ENCODE results near the gene CHMP1A. TPM values are rescaled to one million over a fixed set of nuclear protein-coding genes. Genes with fewer than 3 reads are reported as not detected.

Gene CHMP1A
- total and polyA plus RNA-seq, 2 of the 8 experiments (the other 6 are each of a cell fraction or from before 2014, with no cell fraction given), result 64.4 to 75.8 TPM

- no peak overlapping the region for H3K23ac ChIP-seq (ENCODE audit: insufficient read length)
- no peak overlapping the region for H4K91ac ChIP-seq (replicated peaks; ENCODE audit: insufficient read length, low read length)
- H3K9me3 ChIP-seq (ENCODE audit: insufficient read depth in 2 of 2, low read depth in 1 of 2, low read length in 1 of 2), result peaks cover 0 to 5% of the 10 kb centered on the region in 2 experiments; a peak in 2 of 4 replicates
- no peak overlapping the region for H2BK15ac ChIP-seq (ENCODE audit: low read length)
- H3K79me2 ChIP-seq (ENCODE audit: control insufficient read depth in 1 of 2, insufficient read depth in 2 of 2, low read length in 2 of 2), result no peaks in the 10 kb centered on the region
- no peak overlapping the region for H3K4ac ChIP-seq (replicated peaks; ENCODE audit: insufficient read length, low read depth, low read length)
- FAIRE-seq (no peak), DNase-seq (ENCODE audit: low read depth in 1 of 2, low spot score in 2 of 2) (no peak)
- no peak overlapping the region for H4K5ac ChIP-seq (ENCODE audit: insufficient read length, low read depth, low read length)
- no peak overlapping the region for H3K14ac ChIP-seq (ENCODE audit: insufficient read length)
- H2AFZ ChIP-seq (ENCODE audit: low read length), result no peak overlapping the region
- H2BK20ac ChIP-seq (ENCODE audit: low read length), result no peak overlapping the region
- no peaks in the 10 kb centered on the region for H4K20me1 ChIP-seq (replicated peaks in 1 of 2; ENCODE audit: control insufficient read depth in 1 of 2, insufficient read depth in 2 of 2, low read length in 2 of 2)
- H3K23me2 ChIP-seq (ENCODE audit: low read depth, low read length), result no peaks in the 10 kb centered on the region
- 75% methylated on average over 21 of the region's 21 CpGs; no CpG with 5 or more reads in 1 of the 2 experiments for WGBS, 2 experiments (ENCODE audit: extremely low coverage in 1 of 2, insufficient coverage in 1 of 2, insufficient read length in 1 of 2, insufficient replicate concordance in 2 of 2, low coverage in 1 of 2, low lambda C conversion rate in 2 of 2, missing lambda C conversion rate in 1 of 2)
- no peak overlapping the region for H2BK120ac ChIP-seq (replicated peaks; ENCODE audit: low read depth, low read length)
- ChIA-PET POLR2A (ENCODE audit: partially characterized antibody) (no interaction called here), CTCF (ENCODE audit: partially characterized antibody) (interaction anchor here (5.8 kb wide), 1 partner anchor 10 kb away, joined by 46 read pairs; the partner anchor contains the start of gene DPEP1)
- 0 out of 2 replicates have a peak overlapping the region, but pooled peaks have one; percentile 65 for H2AK5ac ChIP-seq (ENCODE audit: low read depth, low read length)
- 0 out of 2 replicates have a peak overlapping the region, but pooled peaks have one; percentile 17 for H2BK12ac ChIP-seq (ENCODE audit: low read depth, low read length)
- no peak overlapping the region for H3K56ac ChIP-seq (replicated peaks; ENCODE audit: insufficient read length, low read depth, low read length)
- H3K4me3 ChIP-seq (ENCODE audit: extremely low read depth in 1 of 4, insufficient read depth in 2 of 4, low read depth in 3 of 4, low read length in 4 of 4), result no peak overlapping the region
- H3K27ac ChIP-seq (ENCODE audit: low read depth, low read length), result no peak overlapping the region
- TF ChIP-seq CHD2 (IDR thresholded peaks at IDR 0.05; ENCODE audit: low read length) (no peak), JUN (IDR thresholded peaks at IDR 0.05; ENCODE audit: low read depth, low read length) (no peak), TEAD4 (IDR thresholded peaks at IDR 0.05; ENCODE audit: low read depth, low read length) (no peak), RBBP5 (IDR thresholded peaks at IDR 0.05; ENCODE audit: borderline replicate concordance, low read depth, low read length) (no peak), MAX (IDR thresholded peaks at IDR 0.05) (no peak), TBP (IDR thresholded peaks at IDR 0.05; ENCODE audit: low read depth, low read length) (no peak), CREB1 (IDR thresholded peaks at IDR 0.05) (no peak), EP300 (IDR thresholded peaks at IDR 0.05; ENCODE audit: borderline replicate concordance in 1 of 2, low read depth in 2 of 2, low read length in 2 of 2) (no peak)
- H3K4me2 ChIP-seq (ENCODE audit: insufficient read depth in 1 of 2, low read depth in 2 of 2, low read length in 2 of 2), result no peak overlapping the region; a peak in 1 of 4 replicates
- no peaks in the 10 kb centered on the region for H3K79me1 ChIP-seq (ENCODE audit: low read depth, low read length)
- no peak overlapping the region for H2BK5ac ChIP-seq (ENCODE audit: low read depth, low read length)
- peaks cover 0 to 19% (median 5%) of the 10 kb centered on the region in 4 experiments; a peak in 5 of 7 replicates for H3K4me1 ChIP-seq (replicated peaks in 1 of 4; ENCODE audit: control insufficient read depth in 3 of 4, insufficient read depth in 4 of 4, low read length in 3 of 4)
- H3K9ac ChIP-seq (replicated peaks in 1 of 4; ENCODE audit: extremely low read depth in 1 of 4, low read depth in 3 of 4, low read length in 3 of 4), result no peak overlapping the region
- H3K27me3 ChIP-seq (replicated peaks in 1 of 4; ENCODE audit: control insufficient read depth in 3 of 4, extremely low read depth in 1 of 4, insufficient read depth in 3 of 4, low read length in 3 of 4), result peaks cover 0 to 15% (median 7%) of the 10 kb centered on the region in 4 experiments; a peak in 5 of 7 replicates
- no peak overlapping the region for H3K18ac ChIP-seq (ENCODE audit: extremely low read depth, low read length)
- peak overlapping the region; percentile 39; the same call in 1 of the 2 replicates for H4K8ac ChIP-seq (ENCODE audit: extremely low read depth, insufficient read depth, low read length)
- no peaks in the 10 kb centered on the region for H3K36me3 ChIP-seq (ENCODE audit: control insufficient read depth in 2 of 4, insufficient read depth in 4 of 4, low read length in 3 of 4)
Measured at GRCh38 chr16:89624777-89625761, 32.4 kb downstream of the CHMP1A start.

Measured in H1 (cell line).